HL-60 (cell line): ENCODE measurements around the gene HCN2.
"Not testable (repeated sequence)": the region's sequence is repeated elsewhere in the genome, so short reads cannot be mapped to it uniquely, and the experiment has no call there.

ENCODE experiments used
- DNase-seq, 2 experiments: peaks; one replicate each; pipeline ENCODE4 v3.0.0-alpha.2; 2010 to 2020; ENCODE audit warnings: low read depth in 1 of 2, low spot score in 1 of 2
- H3K27ac ChIP-seq: fragments of 250-450 bp; sonication (Bioruptor Pico); replicated peaks from 2 replicates; pipeline ENCODE4 v1.5.1; 2020; ENCODE audit warnings: mild to moderate bottlenecking, moderate library complexity
- H3K27me3 ChIP-seq: fragments of 250-450 bp; sonication (Bioruptor Pico); 2 replicates; pipeline ENCODE4 v1.5.1; 2021; ENCODE audit warnings: mild to moderate bottlenecking, moderate library complexity; ENCODE audit not compliant: insufficient read depth, poor library complexity, severe bottlenecking
- H3K4me3 ChIP-seq: replicated peaks from 2 replicates; pipeline ENCODE4 v1.5.1; 2011; ENCODE audit warnings: mild to moderate bottlenecking, control low read depth, low read length; ENCODE audit not compliant: insufficient read depth
- GABPA ChIP-seq: IDR thresholded peaks from 2 replicates; pipeline ENCODE4 v1.6.1; 2012; ENCODE audit warnings: low read depth
- POLR2AphosphoS5 ChIP-seq: IDR thresholded peaks from 2 replicates; pipeline ENCODE4 v1.6.1; 2012; ENCODE audit warnings: low read depth
- SPI1 ChIP-seq: IDR thresholded peaks from 2 replicates; pipeline ENCODE4 v1.6.1; 2012; ENCODE audit warnings: low read depth, mild to moderate bottlenecking, borderline replicate concordance
- TF ChIP-seq, protein P1 (sequence below): IDR thresholded peaks from one replicate; pipeline ENCODE4 v1.5.1; 2011; ENCODE audit warnings: low read length, control low read depth, inconsistent platforms; ENCODE audit not compliant: insufficient read depth
- TF ChIP-seq, protein P2 (sequence below): IDR thresholded peaks from 2 replicates; pipeline ENCODE4 v1.6.1; 2012; ENCODE audit warnings: low read depth; ENCODE audit not compliant: insufficient replicate concordance

Gene HCN2

DNA sequence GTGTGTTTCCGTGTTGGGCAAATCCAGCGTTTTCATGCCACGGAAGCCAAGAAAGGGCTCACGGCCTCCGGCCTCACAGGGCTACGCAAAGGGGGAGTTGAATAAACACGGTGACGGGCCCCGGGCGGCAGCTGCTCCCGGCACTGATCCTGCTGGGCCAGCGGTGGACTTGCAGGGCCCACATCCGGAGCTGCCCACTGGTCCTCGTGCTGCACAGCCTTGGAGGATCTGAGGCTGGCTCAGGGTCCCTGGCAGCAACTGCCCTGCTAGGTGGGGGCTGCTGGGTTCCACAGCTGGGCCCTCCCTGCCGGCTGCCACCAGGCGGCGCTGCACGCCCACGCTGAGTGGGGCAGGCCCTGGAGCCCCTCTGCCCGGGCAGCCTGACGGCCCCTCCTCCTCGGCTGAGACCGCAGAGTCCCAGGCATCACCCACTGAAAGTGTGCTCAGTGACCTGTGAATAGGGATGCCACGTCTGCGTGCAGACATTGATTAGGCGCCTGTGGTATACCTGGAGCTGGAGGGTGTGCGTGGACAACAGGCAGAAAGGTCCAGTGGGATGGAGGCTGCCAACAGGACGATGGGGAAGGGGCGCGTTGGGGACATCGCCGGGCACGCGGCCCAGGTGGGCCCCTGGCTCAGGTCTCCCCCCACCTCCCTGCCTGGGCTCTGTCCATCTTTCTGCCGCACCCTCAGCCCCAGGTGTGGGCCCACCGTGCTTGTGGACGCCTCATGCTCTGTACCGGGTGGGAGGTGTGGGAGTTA lies 5.3 kb upstream of the HCN2 start:
- Histone ChIP-seq H3K4me3 (no peak overlapping the region), H3K27ac (no peak overlapping the region), H3K27me3 (peaks cover 14% of the 10 kb centered on the region)
- TF ChIP-seq, protein P1, sequence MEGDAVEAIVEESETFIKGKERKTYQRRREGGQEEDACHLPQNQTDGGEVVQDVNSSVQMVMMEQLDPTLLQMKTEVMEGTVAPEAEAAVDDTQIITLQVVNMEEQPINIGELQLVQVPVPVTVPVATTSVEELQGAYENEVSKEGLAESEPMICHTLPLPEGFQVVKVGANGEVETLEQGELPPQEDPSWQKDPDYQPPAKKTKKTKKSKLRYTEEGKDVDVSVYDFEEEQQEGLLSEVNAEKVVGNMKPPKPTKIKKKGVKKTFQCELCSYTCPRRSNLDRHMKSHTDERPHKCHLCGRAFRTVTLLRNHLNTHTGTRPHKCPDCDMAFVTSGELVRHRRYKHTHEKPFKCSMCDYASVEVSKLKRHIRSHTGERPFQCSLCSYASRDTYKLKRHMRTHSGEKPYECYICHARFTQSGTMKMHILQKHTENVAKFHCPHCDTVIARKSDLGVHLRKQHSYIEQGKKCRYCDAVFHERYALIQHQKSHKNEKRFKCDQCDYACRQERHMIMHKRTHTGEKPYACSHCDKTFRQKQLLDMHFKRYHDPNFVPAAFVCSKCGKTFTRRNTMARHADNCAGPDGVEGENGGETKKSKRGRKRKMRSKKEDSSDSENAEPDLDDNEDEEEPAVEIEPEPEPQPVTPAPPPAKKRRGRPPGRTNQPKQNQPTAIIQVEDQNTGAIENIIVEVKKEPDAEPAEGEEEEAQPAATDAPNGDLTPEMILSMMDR = peak; percentile 78
- TF ChIP-seq GABPA (no peak), POLR2AphosphoS5 (peak; percentile 87), SPI1 (no peak)
- TF ChIP-seq, protein P2, sequence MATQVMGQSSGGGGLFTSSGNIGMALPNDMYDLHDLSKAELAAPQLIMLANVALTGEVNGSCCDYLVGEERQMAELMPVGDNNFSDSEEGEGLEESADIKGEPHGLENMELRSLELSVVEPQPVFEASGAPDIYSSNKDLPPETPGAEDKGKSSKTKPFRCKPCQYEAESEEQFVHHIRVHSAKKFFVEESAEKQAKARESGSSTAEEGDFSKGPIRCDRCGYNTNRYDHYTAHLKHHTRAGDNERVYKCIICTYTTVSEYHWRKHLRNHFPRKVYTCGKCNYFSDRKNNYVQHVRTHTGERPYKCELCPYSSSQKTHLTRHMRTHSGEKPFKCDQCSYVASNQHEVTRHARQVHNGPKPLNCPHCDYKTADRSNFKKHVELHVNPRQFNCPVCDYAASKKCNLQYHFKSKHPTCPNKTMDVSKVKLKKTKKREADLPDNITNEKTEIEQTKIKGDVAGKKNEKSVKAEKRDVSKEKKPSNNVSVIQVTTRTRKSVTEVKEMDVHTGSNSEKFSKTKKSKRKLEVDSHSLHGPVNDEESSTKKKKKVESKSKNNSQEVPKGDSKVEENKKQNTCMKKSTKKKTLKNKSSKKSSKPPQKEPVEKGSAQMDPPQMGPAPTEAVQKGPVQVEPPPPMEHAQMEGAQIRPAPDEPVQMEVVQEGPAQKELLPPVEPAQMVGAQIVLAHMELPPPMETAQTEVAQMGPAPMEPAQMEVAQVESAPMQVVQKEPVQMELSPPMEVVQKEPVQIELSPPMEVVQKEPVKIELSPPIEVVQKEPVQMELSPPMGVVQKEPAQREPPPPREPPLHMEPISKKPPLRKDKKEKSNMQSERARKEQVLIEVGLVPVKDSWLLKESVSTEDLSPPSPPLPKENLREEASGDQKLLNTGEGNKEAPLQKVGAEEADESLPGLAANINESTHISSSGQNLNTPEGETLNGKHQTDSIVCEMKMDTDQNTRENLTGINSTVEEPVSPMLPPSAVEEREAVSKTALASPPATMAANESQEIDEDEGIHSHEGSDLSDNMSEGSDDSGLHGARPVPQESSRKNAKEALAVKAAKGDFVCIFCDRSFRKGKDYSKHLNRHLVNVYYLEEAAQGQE = no peak
- peak in 1 of 2 experiments; percentile 47 for DNase-seq

DNA sequence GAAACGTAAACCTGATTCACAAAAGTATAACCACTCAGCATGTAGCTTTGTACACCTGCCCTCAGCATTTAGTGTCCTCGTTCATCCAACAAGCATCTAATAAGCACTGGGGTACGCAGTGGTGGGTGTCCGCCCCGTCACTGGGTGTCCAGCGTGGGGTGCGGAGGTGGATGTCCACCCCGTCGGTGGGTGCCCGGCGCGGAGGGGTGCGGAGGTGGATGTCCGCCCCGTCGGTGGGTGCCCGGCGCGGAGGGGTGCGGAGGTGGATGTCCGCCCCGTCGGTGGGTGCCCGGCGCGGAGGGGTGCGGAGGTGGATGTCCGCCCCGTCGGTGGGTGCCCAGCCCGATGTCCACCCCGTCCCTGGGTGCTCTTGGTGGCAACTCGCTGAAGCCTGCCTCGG lies 4.5 kb upstream of the HCN2 start:
- not testable (repeated sequence) for H3K27ac ChIP-seq, DNase-seq, H3K4me3 ChIP-seq
- peaks cover 14% of the 10 kb centered on the region for H3K27me3 ChIP-seq

DNA sequence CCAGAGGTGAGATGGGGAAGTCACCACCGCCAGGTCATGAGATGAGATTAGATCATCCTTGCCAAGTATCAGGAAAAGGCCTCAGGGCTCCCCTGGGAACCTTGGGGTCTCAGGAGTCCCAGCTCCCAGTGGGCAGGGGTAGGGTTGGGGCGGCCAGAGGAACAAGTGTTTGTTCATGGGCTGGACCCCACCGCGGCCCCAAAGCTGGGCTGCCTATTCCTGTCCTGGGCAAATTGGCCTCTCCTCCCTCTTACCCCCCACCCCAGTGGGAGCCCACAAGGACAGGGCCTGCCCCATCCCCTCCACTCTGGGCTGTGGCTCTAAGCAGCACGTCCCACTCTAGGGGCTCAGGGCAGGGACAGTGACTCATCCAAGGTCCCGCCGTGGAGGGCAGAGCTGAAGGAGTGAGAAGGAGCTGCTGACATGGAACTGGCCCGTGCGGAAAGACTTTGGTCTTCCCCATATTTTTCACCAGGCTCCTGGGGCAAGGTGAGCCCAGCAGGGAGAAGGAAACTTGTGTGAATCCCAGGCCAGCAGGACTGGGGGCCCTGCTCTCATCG lies 4.0 kb upstream of the HCN2 start:
- TF ChIP-seq, protein P2 = no peak
- no peak for TF ChIP-seq POLR2AphosphoS5
- TF ChIP-seq, protein P1 = no peak
- TF ChIP-seq SPI1 = no peak
- TF ChIP-seq GABPA = no peak
- Histone ChIP-seq H3K27me3 (peaks cover 14% of the 10 kb centered on the region), H3K4me3 (no peak overlapping the region), H3K27ac (no peak overlapping the region)
- DNase-seq = no peak

DNA sequence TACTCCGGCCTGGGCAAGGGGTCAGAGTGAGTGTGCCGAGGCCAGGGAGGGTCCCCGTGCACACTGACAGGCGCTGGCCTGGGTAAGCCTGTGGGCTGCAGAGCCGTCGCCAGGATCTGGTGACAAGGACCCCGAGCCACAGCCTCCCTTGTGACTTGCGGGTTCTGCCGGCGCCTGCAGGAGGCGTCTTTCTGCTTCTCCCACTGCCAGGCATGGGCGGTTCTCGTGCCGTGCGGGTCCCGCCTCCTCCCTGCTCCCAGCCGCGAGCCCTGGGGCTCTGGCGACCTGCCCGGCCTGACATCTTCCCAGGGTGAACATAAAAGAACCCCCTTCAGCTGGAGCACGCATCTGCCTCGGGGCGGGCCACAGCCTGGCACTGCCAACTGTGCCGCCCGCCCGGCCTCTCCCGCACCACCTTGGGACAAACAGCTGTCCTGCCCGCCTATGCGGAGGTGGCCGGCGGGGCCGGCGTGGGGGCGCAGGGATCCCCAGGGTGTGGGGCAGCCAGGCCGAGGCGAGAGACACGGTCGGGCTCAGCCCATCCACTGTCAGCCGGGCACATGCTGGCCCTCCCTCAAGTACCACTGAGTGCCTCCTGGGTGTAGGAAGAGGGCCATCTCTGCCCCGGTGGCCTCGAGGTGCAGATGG lies 1.5 kb upstream of the HCN2 start:
- Histone ChIP-seq H3K4me3 (no peak overlapping the region), H3K27ac (no peak overlapping the region), H3K27me3 (peaks cover 26% of the 10 kb centered on the region)
- TF ChIP-seq, protein P1 = peak; percentile 55
- no peak for TF ChIP-seq POLR2AphosphoS5
- peak in 1 of 2 experiments; percentile 83 for DNase-seq
